Left renal pelvis (tissue), 4 donors: ENCODE data around the gene SIX4. TPM values are rescaled to one million over a fixed set of nuclear protein-coding genes. Genes with fewer than 3 reads are reported as not detected.

Experiments
- DNase-seq, 4 donors: peaks; one replicate each; pipeline ENCODE4 v3.0.0-alpha.2; 2013; ENCODE audit warnings: low read depth in 4 of 4, low spot score in 3 of 4
- polyA plus RNA-seq, 4 donors: library from polyadenylated mRNA; unstranded; fragments of 120-200 nt; gene quantifications; one replicate each; pipeline ENCODE4 v1.2.1, GENCODE V29; 2013; ENCODE audit not compliant: insufficient read length in 4 of 4

The SIX4 gene
- polyA plus RNA-seq, 4 donors, result 5.5 to 7.7 (median 7.0) TPM

- peak in 2 of 4 donors; percentile 47 for DNase-seq
Observed at GRCh38 chr14:60722357-60723115, 1.6 kb downstream of the SIX4 start.

GRCh38 chr14:60722107-60722356 is 2.1 kb downstream of the SIX4 start:
- DNase-seq, result no peak

GRCh38 chr14:60721326-60722106 is 2.6 kb downstream of the SIX4 start:
- peak in 1 of 4 donors; percentile 20 for DNase-seq

- no peak for DNase-seq
Observed at GRCh38 chr14:60720962-60721325, 3.2 kb downstream of the SIX4 start.

- DNase-seq, result no peak
Observed at GRCh38 chr14:60720391-60720790, 3.8 kb downstream of the SIX4 start.

GRCh38 chr14:60713513-60713912 is 10.6 kb downstream of the SIX4 start:
- DNase-seq, result no peak

GRCh38 chr14:60710494-60710893 is 13.7 kb downstream of the SIX4 start:
- DNase-seq, result no peak

GRCh38 chr14:60707858-60708257 is 16.3 kb downstream of the SIX4 start:
- no peak for DNase-seq

- no peak for DNase-seq
Observed at GRCh38 chr14:60705100-60705499, 19.1 kb downstream of the SIX4 start.

- no peak for DNase-seq
Observed at GRCh38 chr14:60700598-60700997, 23.6 kb downstream of the SIX4 start.

- no peak for DNase-seq
Observed at GRCh38 chr14:60695327-60695726, 28.8 kb downstream of the SIX4 start.

GRCh38 chr14:60691383-60692113 is 32.6 kb downstream of the SIX4 start:
- DNase-seq, result no peak

GRCh38 chr14:60686865-60687264 is 37.3 kb downstream of the SIX4 start:
- no peak for DNase-seq

GRCh38 chr14:60684203-60684602 is 39.9 kb downstream of the SIX4 start:
- DNase-seq, result no peak

- DNase-seq, result no peak
Observed at GRCh38 chr14:60681271-60681670, 42.9 kb downstream of the SIX4 start.

GRCh38 chr14:60680511-60680910 is 43.6 kb downstream of the SIX4 start:
- DNase-seq, result no peak

- DNase-seq, result no peak
Observed at GRCh38 chr14:60679566-60680258, 44.4 kb downstream of the SIX4 start.

GRCh38 chr14:60677701-60678100 is 46.5 kb downstream of the SIX4 start:
- no peak for DNase-seq

GRCh38 chr14:60670989-60671388 is 53.2 kb downstream of the SIX4 start:
- no peak for DNase-seq

GRCh38 chr14:60668431-60669112 is 55.6 kb downstream of the SIX4 start:
- no peak for DNase-seq

GRCh38 chr14:60665177-60665550 is 59.0 kb downstream of the SIX4 start:
- no peak for DNase-seq
